IPS DF 6.9 (cell line): ENCODE results near the gene CTDSP2.
"Not testable (repeated sequence)": the region's sequence is repeated elsewhere in the genome, so short reads cannot be mapped to it uniquely, and the experiment has no call there.

Source experiments
- DNase-seq: peaks from one replicate; pipeline ENCODE4 v3.0.0-alpha.2; 2013; ENCODE audit warnings: low read depth, low spot score
- H3K27ac ChIP-seq: one replicate; pipeline ENCODE4 v1.5.1; 2013; ENCODE audit warnings: low read length, control low read depth
- H3K27me3 ChIP-seq: 2 replicates; pipeline ENCODE4 v1.6.1; 2013; ENCODE audit warnings: mild to moderate bottlenecking, low read length; ENCODE audit not compliant: control insufficient read depth, insufficient read depth
- H3K36me3 ChIP-seq: 2 replicates; pipeline ENCODE4 v1.6.1; 2013; ENCODE audit warnings: low read length; ENCODE audit not compliant: control insufficient read depth, insufficient read depth
- H3K4me1 ChIP-seq: 2 replicates; pipeline ENCODE4 v1.6.1; 2013; ENCODE audit warnings: low read length; ENCODE audit not compliant: control insufficient read depth, insufficient read depth
- H3K4me3 ChIP-seq: 2 replicates; pipeline ENCODE4 v1.5.1; 2013; ENCODE audit warnings: mild to moderate bottlenecking, low read length
- H3K9me3 ChIP-seq: 2 replicates; pipeline ENCODE4 v1.6.1; 2013; ENCODE audit warnings: low read length, inconsistent platforms; ENCODE audit not compliant: control insufficient read depth, insufficient read depth
- WGBS: extraction: QIAGEN DNeasy Blood & Tissue Kit; methylation state at CpG from one replicate; pipeline ENCODE4 v1.1.7; 2013; ENCODE audit warnings: mixed read lengths, missing lambda C conversion rate; ENCODE audit not compliant: insufficient read length, insufficient coverage; 5-methylcytosine and 5-hydroxymethylcytosine counted together

The CTDSP2 gene

GRCh38 chr12:57889500-57889989 is 43.0 kb upstream of the CTDSP2 start:
- H3K27ac ChIP-seq = no peak overlapping the region
- WGBS = no CpG with 5 or more reads among the region's 10 CpGs
- H3K4me3 ChIP-seq = no peak overlapping the region
- H3K9me3 ChIP-seq = no peaks in the 10 kb centered on the region
- no peaks in the 10 kb centered on the region for H3K27me3 ChIP-seq
- no peak for DNase-seq
- H3K36me3 ChIP-seq = no peaks in the 10 kb centered on the region
- H3K4me1 ChIP-seq = peaks cover 6% of the 10 kb centered on the region; the same call in 1 of the 2 replicates

GRCh38 chr12:57888409-57889157 is 42.1 kb upstream of the CTDSP2 start:
- no CpG with 5 or more reads among the region's 15 CpGs for WGBS
- H3K4me1 ChIP-seq = peaks cover 4% of the 10 kb centered on the region; the same call in 1 of the 2 replicates
- no peak overlapping the region for H3K4me3 ChIP-seq
- H3K9me3 ChIP-seq = no peaks in the 10 kb centered on the region
- DNase-seq = no peak
- H3K36me3 ChIP-seq = no peaks in the 10 kb centered on the region
- no peak overlapping the region for H3K27ac ChIP-seq
- H3K27me3 ChIP-seq = no peaks in the 10 kb centered on the region

GRCh38 chr12:57887631-57888408 is 41.3 kb upstream of the CTDSP2 start:
- DNase-seq = no peak
- Histone ChIP-seq H3K27ac (no peak overlapping the region), H3K27me3 (no peaks in the 10 kb centered on the region), H3K4me3 (no peak overlapping the region), H3K36me3 (no peaks in the 10 kb centered on the region), H3K4me1 (peaks cover 4% of the 10 kb centered on the region; the same call in 1 of the 2 replicates), H3K9me3 (no peaks in the 10 kb centered on the region)
- WGBS = no CpG with 5 or more reads among the region's 10 CpGs

- H3K9me3 ChIP-seq, H3K4me3 ChIP-seq, H3K27me3 ChIP-seq, H3K4me1 ChIP-seq, DNase-seq, H3K36me3 ChIP-seq, H3K27ac ChIP-seq: not testable (repeated sequence)
- no CpG with 5 or more reads among the region's 4 CpGs for WGBS
Observed at GRCh38 chr12:57886964-57887363, 40.4 kb upstream of the CTDSP2 start.

- Histone ChIP-seq H3K4me1 (peaks cover 4% of the 10 kb centered on the region; the same call in 1 of the 2 replicates), H3K27me3 (no peaks in the 10 kb centered on the region), H3K9me3 (no peaks in the 10 kb centered on the region), H3K36me3 (no peaks in the 10 kb centered on the region), H3K4me3 (no peak overlapping the region), H3K27ac (no peak overlapping the region)
- no CpG with 5 or more reads among the region's 2 CpGs for WGBS
- DNase-seq = no peak
Observed at GRCh38 chr12:57886542-57886941, 40.0 kb upstream of the CTDSP2 start.

GRCh38 chr12:57885207-57885606 is 38.7 kb upstream of the CTDSP2 start:
- Histone ChIP-seq H3K4me1 (peaks cover 4% of the 10 kb centered on the region; the same call in 1 of the 2 replicates), H3K27ac (no peak overlapping the region)
- WGBS = no CpG with 5 or more reads among the region's 6 CpGs

GRCh38 chr12:57883700-57884099 is 37.2 kb upstream of the CTDSP2 start:
- H3K9me3 ChIP-seq = no peaks in the 10 kb centered on the region

More at GRCh38 chr12:57885207-57885606, 38.7 kb upstream of the CTDSP2 start:
- Histone ChIP-seq H3K27me3 (no peaks in the 10 kb centered on the region), H3K9me3 (no peaks in the 10 kb centered on the region), H3K36me3 (no peaks in the 10 kb centered on the region), H3K4me3 (no peak overlapping the region)
- DNase-seq = no peak

GRCh38 chr12:57883057-57883456 is 36.5 kb upstream of the CTDSP2 start:
- no peak overlapping the region for H3K27ac ChIP-seq
- no peak overlapping the region for H3K4me3 ChIP-seq
- H3K27me3 ChIP-seq = no peaks in the 10 kb centered on the region
- peaks cover 1% of the 10 kb centered on the region; the same call in 1 of the 2 replicates for H3K4me1 ChIP-seq
- H3K36me3 ChIP-seq = no peaks in the 10 kb centered on the region
- no peaks in the 10 kb centered on the region for H3K9me3 ChIP-seq
- WGBS = no CpG with 5 or more reads among the region's 1 CpG
- no peak for DNase-seq

More at GRCh38 chr12:57883700-57884099, 37.2 kb upstream of the CTDSP2 start:
- DNase-seq = no peak
- Histone ChIP-seq H3K4me1 (peaks cover 1% of the 10 kb centered on the region; the same call in 1 of the 2 replicates), H3K4me3 (no peak overlapping the region), H3K27me3 (no peaks in the 10 kb centered on the region), H3K36me3 (no peaks in the 10 kb centered on the region), H3K27ac (no peak overlapping the region)

GRCh38 chr12:57882575-57882974 is 36.0 kb upstream of the CTDSP2 start:
- no peaks in the 10 kb centered on the region for H3K36me3 ChIP-seq
- no peak overlapping the region for H3K4me3 ChIP-seq
- no peak for DNase-seq
- H3K4me1 ChIP-seq = no peaks in the 10 kb centered on the region
- H3K27ac ChIP-seq = no peak overlapping the region
- H3K9me3 ChIP-seq = no peaks in the 10 kb centered on the region
- H3K27me3 ChIP-seq = no peaks in the 10 kb centered on the region

- Histone ChIP-seq H3K4me1 (no peaks in the 10 kb centered on the region), H3K4me3 (no peak overlapping the region), H3K9me3 (no peaks in the 10 kb centered on the region), H3K27me3 (no peaks in the 10 kb centered on the region), H3K36me3 (no peaks in the 10 kb centered on the region), H3K27ac (no peak overlapping the region)
- DNase-seq = no peak
Observed at GRCh38 chr12:57881475-57881874, 34.9 kb upstream of the CTDSP2 start.
